Ramos (cell line): Measurements from ENCODE around the gene ARX.

Source experiments
- in situ Hi-C: fragments of 300-500 bp; cut with MboI; formaldehyde crosslinking; loops from one replicate; pipeline ENCODE4 v1.14.3; 2022; ENCODE audit warnings: low sequenced_read_pairs; ENCODE audit not compliant: unreplicated experiment

The ARX gene

GRCh38 chrX:25003066-25003849, 12.5 kb downstream of the ARX start:
- in situ Hi-C loops: no loop called here

GRCh38 chrX:25002661-25003020, 13.1 kb downstream of the ARX start:
- in situ Hi-C loops: no loop called here

GRCh38 chrX:25001808-25002660, 13.7 kb downstream of the ARX start:
- in situ Hi-C loops: no loop called here

- in situ Hi-C loops: no loop called here
Observed at GRCh38 chrX:24999511-24999910, 16.3 kb downstream of the ARX start.

GRCh38 chrX:24996096-24996709, 19.6 kb downstream of the ARX start:
- in situ Hi-C loops: no loop called here

- in situ Hi-C loops: no loop called here
Observed at GRCh38 chrX:24993879-24994278, 21.9 kb downstream of the ARX start.

GRCh38 chrX:24990535-24990934, 25.2 kb downstream of the ARX start:
- in situ Hi-C loops: no loop called here

GRCh38 chrX:24988314-24988713, 27.5 kb downstream of the ARX start:
- in situ Hi-C loops: no loop called here

- in situ Hi-C loops: no loop called here
Observed at GRCh38 chrX:24987731-24988130, 28.0 kb downstream of the ARX start.

- in situ Hi-C loops: no loop called here
Observed at GRCh38 chrX:24985120-24985519, 30.6 kb downstream of the ARX start.

GRCh38 chrX:24983931-24984330, 31.8 kb downstream of the ARX start:
- in situ Hi-C loops: no loop called here

- in situ Hi-C loops: no loop called here
Observed at GRCh38 chrX:24982306-24982965, 33.3 kb downstream of the ARX start.

GRCh38 chrX:24981030-24981429, 34.7 kb downstream of the ARX start:
- in situ Hi-C loops: no loop called here

GRCh38 chrX:24979081-24979480, 36.7 kb downstream of the ARX start:
- in situ Hi-C loops: no loop called here

GRCh38 chrX:24969812-24970211, 46.0 kb downstream of the ARX start:
- in situ Hi-C loops: no loop called here

GRCh38 chrX:24965372-24965771, 50.4 kb downstream of the ARX start:
- in situ Hi-C loops: no loop called here

- in situ Hi-C loops: no loop called here
Observed at GRCh38 chrX:24963823-24964222, 51.9 kb downstream of the ARX start.

- in situ Hi-C loops: no loop called here
Observed at GRCh38 chrX:24961809-24962208, 54.0 kb downstream of the ARX start.

- in situ Hi-C loops: no loop called here
Observed at GRCh38 chrX:24956828-24957227, 58.9 kb downstream of the ARX start.

- in situ Hi-C loops: no loop called here
Observed at GRCh38 chrX:24955372-24955930, 60.3 kb downstream of the ARX start.
